Esophagus muscularis mucosa (tissue), 4 donors: ENCODE measurements around the gene ZBTB7C. TPM values are rescaled to one million over a fixed set of nuclear protein-coding genes. Genes with fewer than 3 reads are reported as not detected.

Source experiments
- DNase-seq: peaks from one replicate; pipeline ENCODE4 v3.0.0-alpha.2; 2017; ENCODE audit errors: extremely low spot score
- H3K27ac ChIP-seq, 4 donors: fragments of 200-600 bp; sonication (generic); replicated peaks in 1 of 4; 1 replicate in 3 of 4; 2 replicates in 1 of 4; pipeline ENCODE4 v1.5.1; 2016 to 2019; ENCODE audit warnings: mild to moderate bottlenecking in 1 of 4
- H3K27me3 ChIP-seq, 4 donors: fragments of 200-600 bp; sonication (generic); one replicate each; pipeline versions ENCODE4 v1.5.1 to v1.6.0; 2016 to 2019
- H3K36me3 ChIP-seq, 4 donors: fragments of 200-600 bp; sonication (generic); one replicate each; pipeline ENCODE4 v1.5.1; 2016 to 2019
- H3K4me1 ChIP-seq, 4 donors: fragments of 200-600 bp; sonication (generic); one replicate each; pipeline ENCODE4 v1.5.1; 2016 to 2019
- H3K4me3 ChIP-seq, 4 donors: fragments of 200-600 bp; sonication (generic); 1 replicate in 2 of 4; 2 replicates in 2 of 4; pipeline ENCODE4 v1.5.1; 2016 to 2019; ENCODE audit warnings: mild to moderate bottlenecking in 4 of 4, moderate library complexity in 1 of 4
- H3K9me3 ChIP-seq, 4 donors: fragments of 200-600 bp; sonication (generic); 1 replicate in 3 of 4; 2 replicates in 1 of 4; pipeline ENCODE4 v1.5.1; 2016 to 2019
- CTCF ChIP-seq, 3 experiments: fragments of 200-600 bp in 2 of 3; fragments of 450-650 bp in 1 of 3; sonication (generic) in 2 of 3; IDR thresholded peaks; one replicate each; pipeline ENCODE4 v1.5.1; 2017 to 2019; ENCODE audit warnings: antibody characterized with exemption in 3 of 3, mild to moderate bottlenecking in 2 of 3, moderate library complexity in 1 of 3
- EP300 ChIP-seq: sonication (generic); formaldehyde crosslinking; IDR thresholded peaks from one replicate; pipeline ENCODE4 v1.6.1; 2017; ENCODE audit warnings: antibody characterized with exemption
- POLR2A ChIP-seq: fragments of 450-650 bp; IDR thresholded peaks from one replicate; pipeline ENCODE4 v1.6.1; 2017; ENCODE audit warnings: antibody characterized with exemption, moderate library complexity, mild to moderate bottlenecking, low read depth
- POLR2AphosphoS5 ChIP-seq, 2 donors: sonication (generic); formaldehyde crosslinking; IDR thresholded peaks; one replicate each; pipeline ENCODE4 v1.6.1; 2017; ENCODE audit warnings: antibody characterized with exemption in 2 of 2
- WGBS: methylation state at CpG from one replicate; pipeline ENCODE4 v1.1.5; 2018; 5-methylcytosine and 5-hydroxymethylcytosine counted together
- intact Hi-C: fragments of 100-400 bp; cut with DNase I; formaldehyde crosslinking; loops from one replicate; pipeline ENCODE4 v1.15.1; 2023
- total RNA-seq, 4 donors: library from RNA; depleted of rRNA; stranded (reverse); fragments of >200 nt; gene quantifications; one replicate each; pipeline versions ENCODE4 v1.1.0 to v1.2.1, GENCODE V29; 2016

The ZBTB7C gene
- total RNA-seq, 4 donors from 2014 or later: 6.3 to 13.2 (median 9.1) TPM

- no peak for DNase-seq
- intact Hi-C loops: no loop called here
- Histone ChIP-seq H3K4me3 (no peak overlapping the region), H3K27ac (no peak overlapping the region), H3K4me1 (no peaks in the 10 kb centered on the region), H3K36me3 (no peaks in the 10 kb centered on the region), H3K9me3 (peaks cover 0 to 5% (median 0%) of the 10 kb centered on the region in 4 donors), H3K27me3 (no peaks in the 10 kb centered on the region)
- 88% methylated on average over 4 of the region's 4 CpGs for WGBS
- no peak for TF ChIP-seq POLR2A
- TF ChIP-seq POLR2AphosphoS5 (IDR thresholded peaks at IDR 0.05): no peak
- TF ChIP-seq EP300: no peak
- no peak for TF ChIP-seq CTCF (IDR thresholded peaks at IDR 0.05)
Measured at GRCh38 chr18:47984991-47985390, 424.2 kb downstream of the ZBTB7C start.

GRCh38 chr18:47983946-47984345 lies 425.2 kb downstream of the ZBTB7C start:
- TF ChIP-seq POLR2AphosphoS5 (IDR thresholded peaks at IDR 0.05) (no peak), EP300 (no peak), CTCF (IDR thresholded peaks at IDR 0.05) (no peak), POLR2A (no peak)
- Histone ChIP-seq H3K27me3 (no peaks in the 10 kb centered on the region), H3K9me3 (peaks cover 0 to 5% (median 0%) of the 10 kb centered on the region in 4 donors), H3K4me1 (no peaks in the 10 kb centered on the region), H3K36me3 (no peaks in the 10 kb centered on the region), H3K4me3 (no peak overlapping the region), H3K27ac (no peak overlapping the region)
- intact Hi-C loops: no loop called here
- 76% methylated on average over 6 of the region's 6 CpGs for WGBS
- peak; percentile 79 for DNase-seq

- intact Hi-C loops: no loop called here
- Histone ChIP-seq H3K27me3 (no peaks in the 10 kb centered on the region), H3K4me1 (no peaks in the 10 kb centered on the region), H3K4me3 (no peak overlapping the region), H3K27ac (no peak overlapping the region), H3K36me3 (no peaks in the 10 kb centered on the region), H3K9me3 (peaks cover 0 to 2% (median 0%) of the 10 kb centered on the region in 4 donors)
- TF ChIP-seq EP300 (no peak), CTCF (IDR thresholded peaks at IDR 0.05) (no peak), POLR2AphosphoS5 (IDR thresholded peaks at IDR 0.05) (no peak), POLR2A (no peak)
- DNase-seq: no peak
- WGBS: 77% methylated on average over 2 of the region's 2 CpGs
Measured at GRCh38 chr18:47983055-47983454, 426.1 kb downstream of the ZBTB7C start.

- Histone ChIP-seq H3K27ac (no peak overlapping the region), H3K36me3 (no peaks in the 10 kb centered on the region), H3K27me3 (no peaks in the 10 kb centered on the region), H3K4me1 (no peaks in the 10 kb centered on the region), H3K9me3 (no peaks in the 10 kb centered on the region), H3K4me3 (no peak overlapping the region)
- WGBS: 100% methylated on average over 2 of the region's 4 CpGs
- no peak for DNase-seq
- intact Hi-C loops: no loop called here
- TF ChIP-seq EP300: no peak
- no peak for TF ChIP-seq POLR2A
- TF ChIP-seq POLR2AphosphoS5 (IDR thresholded peaks at IDR 0.05): no peak
- no peak for TF ChIP-seq CTCF (IDR thresholded peaks at IDR 0.05)
Measured at GRCh38 chr18:47981830-47982229, 427.4 kb downstream of the ZBTB7C start.

GRCh38 chr18:47981320-47981719 lies 427.9 kb downstream of the ZBTB7C start:
- Histone ChIP-seq H3K4me1 (no peaks in the 10 kb centered on the region), H3K9me3 (no peaks in the 10 kb centered on the region), H3K4me3 (no peak overlapping the region), H3K36me3 (no peaks in the 10 kb centered on the region), H3K27ac (no peak overlapping the region), H3K27me3 (no peaks in the 10 kb centered on the region)
- no peak for DNase-seq
- TF ChIP-seq EP300 (no peak), POLR2A (no peak)
- intact Hi-C loops: no loop called here
- 81% methylated on average over 3 of the region's 3 CpGs for WGBS
